Raji (cell line): ENCODE data around the gene TMEM61.

Source experiments
- POLR2A ChIP-seq: IDR thresholded peaks from 2 replicates; pipeline ENCODE4 v1.6.1; 2011; ENCODE audit warnings: low read depth, low read length, control low read depth; ENCODE audit not compliant: insufficient read depth

TMEM61 gene

DNA sequence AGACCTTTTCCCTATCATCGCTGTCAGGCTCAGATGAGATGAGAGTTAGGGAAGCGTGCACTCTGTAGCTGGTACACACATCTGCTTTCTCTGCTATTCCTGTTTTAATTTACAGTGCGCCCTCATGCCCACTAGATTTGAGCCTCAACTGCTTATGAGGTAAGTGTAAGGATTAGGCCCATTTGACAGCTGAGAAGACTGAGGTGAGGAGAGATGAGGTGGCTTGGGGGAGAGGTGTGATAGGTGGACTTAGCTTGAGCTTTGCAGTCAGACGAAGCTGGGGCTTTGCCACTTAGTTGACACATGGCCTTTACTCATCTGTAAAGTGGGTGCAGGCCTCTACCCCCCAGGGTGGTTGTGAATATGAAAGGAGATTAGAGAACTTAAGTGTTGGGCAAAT lies 8.5 kb downstream of the TMEM61 start:
- no peak for TF ChIP-seq POLR2A

DNA sequence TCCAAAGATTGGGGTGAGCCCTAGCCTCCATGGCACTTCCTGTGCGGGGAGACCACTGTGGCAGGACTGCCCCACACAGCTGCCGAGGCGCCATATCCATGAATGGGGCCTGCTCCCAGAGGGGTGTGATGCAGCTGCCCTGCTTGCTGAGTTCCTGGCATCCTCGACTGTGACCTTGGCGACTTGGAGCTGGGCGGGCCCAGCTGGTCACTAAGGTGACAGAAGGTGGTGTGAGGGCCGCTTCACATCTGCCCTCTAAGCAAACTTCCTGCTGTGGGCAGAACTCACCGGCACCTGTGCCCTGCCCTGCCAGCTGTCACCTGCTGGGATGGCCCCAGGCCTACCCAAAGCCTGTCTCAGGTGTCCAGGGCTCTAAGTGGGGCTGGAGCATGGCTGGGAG lies 9.0 kb downstream of the TMEM61 start:
- TF ChIP-seq POLR2A: no peak

GRCh38 chr1:54989968-54990810 lies 9.8 kb downstream of the TMEM61 start:
- TF ChIP-seq POLR2A: no peak

DNA sequence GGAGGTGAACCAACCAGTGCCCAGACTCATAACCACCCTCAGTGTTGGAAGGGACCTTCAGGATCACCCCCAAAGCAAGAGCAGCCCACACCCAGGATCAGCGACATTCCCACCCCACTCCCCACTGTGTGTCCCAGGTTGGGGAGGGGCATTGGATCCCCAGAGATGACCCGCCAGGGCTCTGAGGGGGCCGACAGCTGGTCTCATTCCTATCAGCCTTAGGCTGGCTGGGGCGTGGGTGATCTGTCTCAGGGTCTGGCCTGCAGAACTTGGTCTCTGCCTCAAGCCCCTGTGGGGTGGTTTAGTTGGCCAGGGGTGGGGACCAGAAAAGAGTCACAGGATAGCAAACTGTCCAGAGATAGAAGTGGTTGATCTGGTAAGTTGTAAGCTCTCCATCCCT lies 10.5 kb downstream of the TMEM61 start:
- TF ChIP-seq POLR2A: no peak

DNA sequence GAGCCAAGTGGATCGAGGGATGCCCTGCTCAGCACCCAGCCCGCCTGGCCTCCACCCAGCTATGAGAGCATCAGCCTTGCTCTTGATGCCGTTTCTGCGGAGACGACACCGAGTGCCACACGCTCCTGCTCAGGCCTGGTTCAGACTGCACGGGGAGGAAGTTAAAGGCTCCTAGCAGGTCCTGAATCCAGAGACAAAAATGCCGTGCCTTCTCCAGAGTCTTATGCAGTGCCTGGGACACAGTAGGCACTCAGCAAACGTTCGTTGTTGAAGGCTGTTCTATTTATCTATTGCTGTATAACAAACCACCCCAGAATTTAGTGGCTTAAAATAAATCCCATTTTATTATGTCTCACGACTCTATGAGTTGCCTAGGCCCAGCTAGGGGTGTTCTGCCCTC lies 11.5 kb downstream of the TMEM61 start:
- no peak for TF ChIP-seq POLR2A

- TF ChIP-seq POLR2A: no peak
Observed at GRCh38 chr1:54993140-54993539, 12.7 kb downstream of the TMEM61 start.

DNA sequence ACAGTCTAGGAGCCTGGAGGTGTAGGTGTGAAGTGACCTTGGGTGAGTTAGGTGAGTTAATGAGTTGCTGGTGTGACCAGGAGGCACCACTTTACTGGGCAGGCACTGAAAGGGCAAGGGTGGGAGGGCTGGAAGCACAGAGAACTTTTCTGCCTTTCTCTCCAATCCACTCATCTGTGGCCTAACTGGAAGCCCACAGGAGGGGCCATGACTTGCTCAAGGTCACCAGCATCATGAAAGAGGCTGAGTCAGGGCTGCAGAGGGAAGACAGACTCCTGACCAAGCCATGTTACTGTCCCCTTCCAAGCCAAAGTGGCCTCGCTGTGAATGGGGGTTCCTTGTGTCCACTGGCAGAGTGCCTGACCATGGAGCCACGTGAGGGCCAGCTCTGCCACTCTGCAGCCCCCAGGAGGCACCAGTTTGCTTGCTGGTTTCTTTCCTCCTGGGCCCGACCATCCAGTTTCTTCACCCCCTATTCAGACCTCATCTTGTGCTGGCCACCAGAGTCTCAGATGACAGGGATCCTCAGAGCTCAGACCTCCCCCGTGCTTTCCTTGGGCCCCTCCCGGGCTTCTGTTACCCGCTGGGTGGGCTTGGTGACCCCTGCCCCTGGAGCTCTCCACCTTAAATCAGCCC lies 14.0 kb downstream of the TMEM61 start:
- TF ChIP-seq POLR2A: no peak

DNA sequence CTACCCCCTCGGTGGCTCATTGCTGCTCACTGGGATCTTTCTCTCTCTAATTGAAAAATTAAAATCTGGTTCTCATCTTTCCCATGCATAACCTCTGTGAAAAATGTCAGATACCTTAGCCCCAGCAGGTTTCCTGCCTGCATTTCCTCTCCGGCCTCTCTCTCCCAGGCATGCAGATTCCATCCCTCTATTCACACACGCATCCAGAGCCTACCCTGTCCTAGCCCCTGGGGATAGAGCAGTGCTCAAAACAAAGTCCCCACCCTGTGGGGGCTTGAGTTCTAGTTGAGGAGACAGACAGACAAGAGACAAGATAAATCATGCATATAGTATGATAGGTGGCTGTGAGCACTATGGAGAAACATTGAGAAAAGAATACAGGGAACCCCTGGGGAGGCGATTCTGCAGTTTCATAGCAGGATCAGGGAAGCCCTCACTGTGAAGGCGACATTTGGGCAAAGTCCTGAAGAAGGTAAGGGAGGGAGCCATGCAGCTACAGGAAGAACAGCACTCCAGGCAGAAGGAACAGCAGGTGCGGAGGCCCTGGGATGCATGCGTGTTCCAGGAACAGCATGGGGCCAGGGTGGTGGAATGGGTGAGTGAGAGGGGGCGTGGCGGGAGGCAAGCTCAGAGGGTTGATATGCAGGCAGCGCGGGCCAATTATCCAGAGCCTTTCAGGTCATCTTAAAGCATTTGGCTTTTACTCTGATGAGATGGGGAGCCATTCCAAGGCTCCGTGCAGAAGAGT lies 14.8 kb downstream of the TMEM61 start:
- TF ChIP-seq POLR2A: no peak

- no peak for TF ChIP-seq POLR2A
Observed at GRCh38 chr1:54995835-54996234, 15.4 kb downstream of the TMEM61 start.

DNA sequence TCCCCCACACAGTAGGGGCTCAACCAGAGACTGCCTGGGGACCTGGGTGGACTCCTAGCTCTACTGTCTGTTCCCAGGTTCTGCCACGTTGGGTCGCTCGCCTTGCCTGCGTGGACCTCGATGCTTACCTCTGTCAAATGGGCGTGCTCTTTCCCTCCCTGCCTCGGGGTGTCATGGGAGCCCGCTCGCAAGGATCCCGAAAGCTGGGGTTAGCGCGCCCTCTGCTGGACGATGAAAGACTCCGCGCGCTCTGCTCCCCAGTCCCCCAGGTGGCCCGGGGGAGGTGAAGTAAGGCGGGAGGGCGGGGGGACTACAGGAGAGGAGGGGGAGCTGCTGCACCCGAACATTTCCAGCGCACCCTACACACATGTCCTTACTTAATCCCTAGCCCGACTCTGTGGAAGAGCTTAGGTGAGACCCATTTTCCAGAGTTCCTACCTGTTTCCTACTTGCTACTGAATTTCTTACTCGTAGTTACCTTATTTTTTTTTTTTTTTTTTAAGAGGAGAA lies 16.0 kb downstream of the TMEM61 start:
- no peak for TF ChIP-seq POLR2A

- no peak for TF ChIP-seq POLR2A
Observed at GRCh38 chr1:54996869-54997710, 16.7 kb downstream of the TMEM61 start.

- TF ChIP-seq POLR2A: no peak
Observed at GRCh38 chr1:54997711-54997986, 17.2 kb downstream of the TMEM61 start.

- no peak for TF ChIP-seq POLR2A
Observed at GRCh38 chr1:54998100-54998499, 17.7 kb downstream of the TMEM61 start.

DNA sequence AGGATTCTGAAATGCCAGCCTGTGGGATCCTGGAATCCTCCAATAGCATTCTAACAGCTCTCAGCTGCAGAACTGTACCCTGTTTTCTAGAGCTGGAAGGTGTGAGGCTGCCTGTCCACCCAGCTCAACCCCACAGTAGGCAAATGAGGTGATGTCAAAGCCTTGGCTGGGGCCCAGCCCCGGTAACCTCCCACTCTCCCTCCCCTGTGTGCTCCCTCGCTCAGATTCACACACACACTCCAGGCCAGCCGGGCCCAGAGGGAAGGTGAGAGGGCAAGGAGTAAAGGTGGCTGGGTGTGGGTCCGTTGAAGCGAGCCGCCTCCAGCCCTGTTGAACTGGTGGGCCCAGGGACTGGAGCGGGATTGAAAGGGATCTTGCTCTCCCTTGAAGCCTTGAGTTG lies 18.2 kb downstream of the TMEM61 start, which contains the start of gene BSND:
BSND (plus strand) TSS at position 257 of the 400 bp plus-strand sequence. CDS start 254 bp downstream, outside the sequence.
- TF ChIP-seq POLR2A: no peak
